AG10803 (cell line): Measurements from ENCODE around the gene HSD17B2.

Experiments
- DNase-seq: peaks from one replicate; pipeline ENCODE4 v3.0.0; 2010; ENCODE audit warnings: low read depth
- H3K4me3 ChIP-seq: 2 replicates; pipeline ENCODE4 v1.5.1; 2011; ENCODE audit warnings: mild to moderate bottlenecking, low read length, control low read depth
- TF ChIP-seq, protein P1 (sequence below): conservative IDR thresholded peaks from 2 replicates; pipeline ENCODE4 v1.5.1; 2011; ENCODE audit warnings: mild to moderate bottlenecking, low read length, control low read depth, inconsistent platforms

The HSD17B2 gene

DNA sequence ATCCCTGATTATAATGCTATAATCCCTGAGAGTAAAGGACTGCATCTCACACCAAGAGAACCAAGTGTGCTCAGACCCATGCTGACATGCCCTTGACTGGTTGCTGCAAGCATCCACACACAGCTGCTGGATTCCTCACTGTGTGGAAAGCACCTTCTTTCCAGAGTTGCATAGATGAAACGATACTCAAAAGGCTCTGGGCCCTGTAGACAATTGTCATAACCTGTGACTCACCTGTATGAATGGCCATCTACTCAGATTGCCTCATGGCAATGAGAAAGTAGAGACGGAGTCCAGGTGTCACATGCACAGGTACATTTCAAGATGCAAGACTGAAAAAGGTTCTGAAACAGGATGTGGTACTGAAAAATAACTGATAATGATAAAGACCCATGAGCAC lies 76.9 kb downstream of the HSD17B2 start:
- H3K4me3 ChIP-seq = no peak overlapping the region
- DNase-seq = no peak
- TF ChIP-seq, protein P1, sequence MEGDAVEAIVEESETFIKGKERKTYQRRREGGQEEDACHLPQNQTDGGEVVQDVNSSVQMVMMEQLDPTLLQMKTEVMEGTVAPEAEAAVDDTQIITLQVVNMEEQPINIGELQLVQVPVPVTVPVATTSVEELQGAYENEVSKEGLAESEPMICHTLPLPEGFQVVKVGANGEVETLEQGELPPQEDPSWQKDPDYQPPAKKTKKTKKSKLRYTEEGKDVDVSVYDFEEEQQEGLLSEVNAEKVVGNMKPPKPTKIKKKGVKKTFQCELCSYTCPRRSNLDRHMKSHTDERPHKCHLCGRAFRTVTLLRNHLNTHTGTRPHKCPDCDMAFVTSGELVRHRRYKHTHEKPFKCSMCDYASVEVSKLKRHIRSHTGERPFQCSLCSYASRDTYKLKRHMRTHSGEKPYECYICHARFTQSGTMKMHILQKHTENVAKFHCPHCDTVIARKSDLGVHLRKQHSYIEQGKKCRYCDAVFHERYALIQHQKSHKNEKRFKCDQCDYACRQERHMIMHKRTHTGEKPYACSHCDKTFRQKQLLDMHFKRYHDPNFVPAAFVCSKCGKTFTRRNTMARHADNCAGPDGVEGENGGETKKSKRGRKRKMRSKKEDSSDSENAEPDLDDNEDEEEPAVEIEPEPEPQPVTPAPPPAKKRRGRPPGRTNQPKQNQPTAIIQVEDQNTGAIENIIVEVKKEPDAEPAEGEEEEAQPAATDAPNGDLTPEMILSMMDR = no peak

GRCh38 chr16:82113741-82114140 lies 78.7 kb downstream of the HSD17B2 start:
- DNase-seq = no peak
- no peak overlapping the region for H3K4me3 ChIP-seq
- TF ChIP-seq, protein P1 = no peak

DNA sequence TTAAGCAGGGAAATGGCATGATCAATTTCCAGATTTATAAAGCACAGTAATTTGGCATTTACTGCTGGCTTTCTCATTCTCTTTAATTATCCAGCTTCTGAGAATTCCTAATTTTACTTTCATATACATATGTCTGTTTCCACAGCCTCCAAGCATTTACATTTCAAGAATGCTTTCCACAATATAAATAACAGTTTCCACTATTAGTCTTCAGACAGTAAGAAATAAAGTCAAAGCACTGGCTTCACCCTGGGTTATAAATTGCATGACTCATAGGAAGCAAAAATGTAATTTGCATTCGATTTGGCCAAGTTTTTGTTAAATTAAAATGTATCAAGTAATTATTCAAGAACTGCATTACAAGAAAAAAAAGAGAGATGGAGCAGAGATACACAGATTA lies 81.5 kb downstream of the HSD17B2 start:
- no peak overlapping the region for H3K4me3 ChIP-seq
- no peak for DNase-seq
- TF ChIP-seq, protein P1 = no peak

- H3K4me3 ChIP-seq = no peak overlapping the region
- TF ChIP-seq, protein P1 = no peak
- no peak for DNase-seq
Measured at GRCh38 chr16:82118749-82119148, 83.7 kb downstream of the HSD17B2 start.

DNA sequence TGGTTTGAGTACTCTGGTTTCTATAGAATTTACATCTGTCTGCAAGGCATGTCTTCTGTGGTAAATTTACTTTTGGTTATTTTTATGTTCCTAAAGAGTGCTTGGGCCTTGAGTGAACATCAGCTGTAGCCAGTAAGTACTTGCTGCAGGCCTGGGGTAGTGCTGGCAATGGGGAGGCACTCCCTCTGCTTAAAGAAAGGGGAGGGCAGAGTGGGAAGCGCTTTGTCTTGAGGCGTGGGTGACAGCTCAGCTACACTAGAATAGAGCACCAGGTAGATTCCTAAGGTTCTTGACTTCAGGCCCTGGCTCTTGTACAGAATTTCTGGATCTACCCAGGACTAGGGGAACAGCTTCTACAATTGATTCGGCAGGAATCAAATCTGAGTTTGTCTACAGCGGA lies 84.4 kb downstream of the HSD17B2 start:
- H3K4me3 ChIP-seq = no peak overlapping the region
- DNase-seq = no peak
- TF ChIP-seq, protein P1 = no peak

GRCh38 chr16:82124651-82125050 lies 89.6 kb downstream of the HSD17B2 start:
- no peak for DNase-seq
- TF ChIP-seq, protein P1 = no peak
- H3K4me3 ChIP-seq = no peak overlapping the region

- TF ChIP-seq, protein P1 = no peak
- no peak for DNase-seq
- H3K4me3 ChIP-seq = no peak overlapping the region
Measured at GRCh38 chr16:82129881-82130280, 94.8 kb downstream of the HSD17B2 start.
